ENCODE measurements around the gene FBXL7. TPM values are rescaled to one million over a fixed set of nuclear protein-coding genes. Genes with fewer than 3 reads are reported as not detected.

Gene FBXL7
- total and polyA plus RNA-seq, 2 of the 8 experiments (the other 6 are each of a cell fraction or from before 2014, with no cell fraction given) = 17.7 to 17.8 TPM

DNA sequence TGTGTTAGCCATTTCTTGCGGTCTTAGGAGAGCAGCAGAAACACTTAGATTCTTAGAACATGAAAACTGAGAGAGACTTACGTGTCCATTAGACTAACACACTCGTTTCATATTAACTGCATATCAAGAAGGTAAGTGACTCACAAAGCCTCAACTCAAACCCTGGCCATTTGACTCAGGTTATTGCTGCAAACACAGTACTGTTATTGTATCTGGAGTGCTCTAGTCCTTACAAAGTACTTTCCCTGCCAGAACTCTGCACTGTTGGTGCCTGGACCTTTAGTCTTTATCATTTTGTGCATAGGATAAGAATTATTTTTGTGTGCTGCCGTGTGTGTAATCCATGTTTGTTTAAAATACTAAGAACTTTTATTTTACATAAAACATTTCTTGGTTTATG is 155.7 kb downstream of the FBXL7 start:
- no peak overlapping the region for H3K18ac ChIP-seq (ENCODE audit: extremely low read depth, low read length)
- H2AFZ ChIP-seq (ENCODE audit: low read length) = no peak overlapping the region
- DNase-seq (ENCODE audit: low read depth in 1 of 2, low spot score in 2 of 2) = no peak
- TF ChIP-seq, protein P1, sequence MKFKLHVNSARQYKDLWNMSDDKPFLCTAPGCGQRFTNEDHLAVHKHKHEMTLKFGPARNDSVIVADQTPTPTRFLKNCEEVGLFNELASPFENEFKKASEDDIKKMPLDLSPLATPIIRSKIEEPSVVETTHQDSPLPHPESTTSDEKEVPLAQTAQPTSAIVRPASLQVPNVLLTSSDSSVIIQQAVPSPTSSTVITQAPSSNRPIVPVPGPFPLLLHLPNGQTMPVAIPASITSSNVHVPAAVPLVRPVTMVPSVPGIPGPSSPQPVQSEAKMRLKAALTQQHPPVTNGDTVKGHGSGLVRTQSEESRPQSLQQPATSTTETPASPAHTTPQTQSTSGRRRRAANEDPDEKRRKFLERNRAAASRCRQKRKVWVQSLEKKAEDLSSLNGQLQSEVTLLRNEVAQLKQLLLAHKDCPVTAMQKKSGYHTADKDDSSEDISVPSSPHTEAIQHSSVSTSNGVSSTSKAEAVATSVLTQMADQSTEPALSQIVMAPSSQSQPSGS (IDR thresholded peaks at IDR 0.05; ENCODE audit: low read length) = no peak
- no peak for TF ChIP-seq JUND (IDR thresholded peaks at IDR 0.05; ENCODE audit: low read length)
- no peak for TF ChIP-seq JUN (IDR thresholded peaks at IDR 0.05; ENCODE audit: low read depth, low read length)
- TF ChIP-seq CBX5 (IDR thresholded peaks at IDR 0.05; ENCODE audit: low read depth, low read length) = no peak
- no peak overlapping the region for H2AK5ac ChIP-seq (ENCODE audit: low read depth, low read length)
- no peak overlapping the region for H2BK120ac ChIP-seq (replicated peaks; ENCODE audit: low read depth, low read length)
- peaks cover 0 to under 1% of the 10 kb centered on the region in 2 experiments; a peak in 1 of 4 replicates for H3K79me2 ChIP-seq (ENCODE audit: control insufficient read depth in 1 of 2, insufficient read depth in 2 of 2, low read length in 2 of 2)
- H3K27ac ChIP-seq (ENCODE audit: low read depth, low read length) = no peak overlapping the region
- no peak overlapping the region for H3K56ac ChIP-seq (replicated peaks; ENCODE audit: insufficient read length, low read depth, low read length)
- H3K4me3 ChIP-seq (ENCODE audit: extremely low read depth in 1 of 4, insufficient read depth in 2 of 4, low read depth in 3 of 4, low read length in 4 of 4) = no peak overlapping the region
- no peak overlapping the region for H3K9ac ChIP-seq (replicated peaks in 1 of 4; ENCODE audit: extremely low read depth in 1 of 4, low read depth in 3 of 4, low read length in 3 of 4)
- no peak overlapping the region for H3K4ac ChIP-seq (replicated peaks; ENCODE audit: insufficient read length, low read depth, low read length)
- no peak overlapping the region for H4K5ac ChIP-seq (ENCODE audit: insufficient read length, low read depth, low read length)
- no peaks in the 10 kb centered on the region for H3K23me2 ChIP-seq (ENCODE audit: low read depth, low read length)
- no peak overlapping the region for H3K14ac ChIP-seq (ENCODE audit: insufficient read length)
- 85% methylated on average over 4 of the region's 4 CpGs; no CpG with 5 or more reads in 1 of the 2 experiments for WGBS, 2 experiments (ENCODE audit: extremely low coverage in 1 of 2, insufficient coverage in 1 of 2, insufficient read length in 1 of 2, insufficient replicate concordance in 2 of 2, low coverage in 1 of 2, low lambda C conversion rate in 2 of 2, missing lambda C conversion rate in 1 of 2)
- no peak for FAIRE-seq
- H3K27me3 ChIP-seq (replicated peaks in 1 of 4; ENCODE audit: control insufficient read depth in 3 of 4, extremely low read depth in 1 of 4, insufficient read depth in 3 of 4, low read length in 3 of 4) = no peaks in the 10 kb centered on the region
- H2BK12ac ChIP-seq (ENCODE audit: low read depth, low read length) = no peak overlapping the region
- no peaks in the 10 kb centered on the region for H3K4me1 ChIP-seq (replicated peaks in 1 of 4; ENCODE audit: control insufficient read depth in 3 of 4, insufficient read depth in 4 of 4, low read length in 3 of 4)
- H4K91ac ChIP-seq (replicated peaks; ENCODE audit: insufficient read length, low read length) = no peak overlapping the region
- no peak overlapping the region for H4K8ac ChIP-seq (ENCODE audit: extremely low read depth, insufficient read depth, low read length)
- H3K36me3 ChIP-seq (ENCODE audit: control insufficient read depth in 2 of 4, insufficient read depth in 4 of 4, low read length in 3 of 4) = no peaks in the 10 kb centered on the region
- POLR2A ChIA-PET (ENCODE audit: partially characterized antibody) = no interaction called here
- H4K20me1 ChIP-seq (replicated peaks in 1 of 2; ENCODE audit: control insufficient read depth in 1 of 2, insufficient read depth in 2 of 2, low read length in 2 of 2) = no peaks in the 10 kb centered on the region
- no peak overlapping the region for H3K23ac ChIP-seq (ENCODE audit: insufficient read length)
- no peak overlapping the region for H3K4me2 ChIP-seq (ENCODE audit: insufficient read depth in 1 of 2, low read depth in 2 of 2, low read length in 2 of 2)
- CTCF ChIA-PET (ENCODE audit: partially characterized antibody) = no interaction called here
- H2BK5ac ChIP-seq (ENCODE audit: low read depth, low read length) = no peak overlapping the region
- no peak overlapping the region for H2BK20ac ChIP-seq (ENCODE audit: low read length)
- H3K79me1 ChIP-seq (ENCODE audit: low read depth, low read length) = no peaks in the 10 kb centered on the region; the same call in 1 of the 2 replicates
- H3K9me3 ChIP-seq (ENCODE audit: insufficient read depth in 2 of 2, low read depth in 1 of 2, low read length in 1 of 2) = no peaks in the 10 kb centered on the region
- H2BK15ac ChIP-seq (ENCODE audit: low read length) = no peak overlapping the region

All from H1 (cell line).